Lower leg skin (tissue), 4 donors: ENCODE results near the gene GUCY1B1. TPM values are rescaled to one million over a fixed set of nuclear protein-coding genes. Genes with fewer than 3 reads are reported as not detected.

ENCODE experiments used
- DNase-seq, 2 donors: peaks; one replicate each; pipeline ENCODE4 v3.0.0-alpha.2; 2019; ENCODE audit warnings: low spot score in 2 of 2
- H3K4me3 ChIP-seq: fragments of 200-600 bp; sonication (generic); 2 replicates; pipeline ENCODE4 v1.5.1; 2017; ENCODE audit warnings: mild to moderate bottlenecking, low read depth; ENCODE audit not compliant: poor library complexity, severe bottlenecking
- POLR2A ChIP-seq, 2 donors: fragments of 450-650 bp; IDR thresholded peaks; one replicate each; pipeline ENCODE4 v1.6.1; 2016 to 2017; ENCODE audit warnings: antibody characterized with exemption in 2 of 2, mild to moderate bottlenecking in 1 of 2, moderate library complexity in 1 of 2
- WGBS, 2 donors: methylation state at CpG; one replicate each; pipeline ENCODE4 v1.1.5; 2018; 5-methylcytosine and 5-hydroxymethylcytosine counted together
- intact Hi-C: fragments of 100-400 bp; cut with DNase I; formaldehyde crosslinking; loops from one replicate; pipeline ENCODE4 v1.15.0; 2023; ENCODE audit warnings: low total_unique reads
- total RNA-seq, 4 donors: library from RNA; depleted of rRNA; stranded (reverse); fragments of >200 nt; gene quantifications; one replicate each; pipeline ENCODE4 v1.1.0, GENCODE V29; 2016
- TF ChIP-seq, protein P1 (sequence below), 3 donors: fragments of 450-650 bp; IDR thresholded peaks; one replicate each; pipeline ENCODE4 v1.5.1; 2016; ENCODE audit warnings: antibody characterized with exemption in 3 of 3, mild to moderate bottlenecking in 3 of 3, moderate library complexity in 2 of 3

Gene GUCY1B1
- total RNA-seq, 4 donors from 2014 or later: 1.1 to 6.1 (median 4.9) TPM

- TF ChIP-seq, protein P1, sequence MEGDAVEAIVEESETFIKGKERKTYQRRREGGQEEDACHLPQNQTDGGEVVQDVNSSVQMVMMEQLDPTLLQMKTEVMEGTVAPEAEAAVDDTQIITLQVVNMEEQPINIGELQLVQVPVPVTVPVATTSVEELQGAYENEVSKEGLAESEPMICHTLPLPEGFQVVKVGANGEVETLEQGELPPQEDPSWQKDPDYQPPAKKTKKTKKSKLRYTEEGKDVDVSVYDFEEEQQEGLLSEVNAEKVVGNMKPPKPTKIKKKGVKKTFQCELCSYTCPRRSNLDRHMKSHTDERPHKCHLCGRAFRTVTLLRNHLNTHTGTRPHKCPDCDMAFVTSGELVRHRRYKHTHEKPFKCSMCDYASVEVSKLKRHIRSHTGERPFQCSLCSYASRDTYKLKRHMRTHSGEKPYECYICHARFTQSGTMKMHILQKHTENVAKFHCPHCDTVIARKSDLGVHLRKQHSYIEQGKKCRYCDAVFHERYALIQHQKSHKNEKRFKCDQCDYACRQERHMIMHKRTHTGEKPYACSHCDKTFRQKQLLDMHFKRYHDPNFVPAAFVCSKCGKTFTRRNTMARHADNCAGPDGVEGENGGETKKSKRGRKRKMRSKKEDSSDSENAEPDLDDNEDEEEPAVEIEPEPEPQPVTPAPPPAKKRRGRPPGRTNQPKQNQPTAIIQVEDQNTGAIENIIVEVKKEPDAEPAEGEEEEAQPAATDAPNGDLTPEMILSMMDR (IDR thresholded peaks at IDR 0.05): no peak
- no peak for TF ChIP-seq POLR2A (IDR thresholded peaks at IDR 0.05)
- intact Hi-C loops: no loop called here
- no peak for DNase-seq
- WGBS, 2 donors: 86 to 93% methylated on average over 4 of the region's 4 CpGs
- H3K4me3 ChIP-seq: no peak overlapping the region
Measured at GRCh38 chr4:155773196-155773800, 14.5 kb downstream of the GUCY1B1 start.

DNA sequence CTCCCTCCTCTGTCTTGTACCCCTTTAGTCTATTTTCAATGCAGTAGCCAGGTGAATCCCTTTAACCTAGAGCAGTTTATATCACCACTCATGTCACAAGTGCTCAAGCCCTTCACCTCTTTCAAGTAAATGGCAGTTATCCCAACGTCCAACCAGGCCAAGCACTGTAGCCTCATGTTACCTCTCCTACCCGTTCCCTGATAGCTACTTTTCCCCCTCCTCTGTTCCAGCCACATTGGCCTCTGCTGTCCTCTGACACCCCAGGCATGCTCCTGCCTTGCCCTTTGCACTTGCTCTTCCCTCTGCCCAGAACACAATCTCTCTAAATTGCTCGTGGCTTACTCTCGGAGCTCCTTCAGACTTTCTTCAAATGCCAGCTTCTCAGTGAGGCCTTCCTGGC is 15.2 kb downstream of the GUCY1B1 start:
- DNase-seq: no peak
- TF ChIP-seq, protein P1 (IDR thresholded peaks at IDR 0.05): no peak
- TF ChIP-seq POLR2A (IDR thresholded peaks at IDR 0.05): no peak
- 79 to 91% methylated on average over 4 of the region's 4 CpGs for WGBS, 2 donors
- intact Hi-C loops: no loop called here
- no peak overlapping the region for H3K4me3 ChIP-seq

DNA sequence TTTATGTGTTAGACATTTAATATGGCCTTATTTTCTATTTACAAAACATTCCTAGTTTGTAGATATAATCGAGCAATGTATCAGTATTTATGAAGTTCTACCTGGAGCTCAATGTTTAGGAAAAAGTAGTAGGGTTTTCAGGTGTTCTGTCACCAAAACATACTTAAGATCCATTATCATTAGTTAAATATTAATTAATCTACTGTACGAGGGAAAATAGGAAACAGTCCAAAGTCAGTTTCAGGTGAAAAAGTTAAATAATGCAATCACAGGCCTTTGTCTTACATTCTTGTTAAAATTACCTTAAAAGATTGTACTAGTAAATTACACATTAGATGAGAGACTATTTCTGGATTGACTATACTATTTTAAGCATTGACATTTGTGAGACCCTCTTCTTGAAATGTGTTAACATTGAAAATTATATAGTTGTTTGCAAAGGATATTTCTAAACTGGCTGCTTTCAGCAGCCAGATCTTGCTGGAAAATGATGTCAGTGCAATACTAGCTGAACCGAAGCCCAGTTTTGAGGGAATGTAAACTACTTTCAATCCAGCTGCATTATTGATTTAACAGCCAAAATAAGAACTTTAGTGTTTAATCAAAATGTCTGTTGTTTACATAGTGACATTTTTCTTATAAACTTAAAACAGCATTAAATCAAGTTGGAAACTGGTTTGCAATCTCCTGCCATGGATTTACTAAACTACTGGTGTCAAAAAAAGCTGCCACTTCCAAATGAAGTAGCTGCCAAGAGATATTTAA is 19.3 kb downstream of the GUCY1B1 start:
- intact Hi-C loops: no loop called here
- TF ChIP-seq, protein P1 (IDR thresholded peaks at IDR 0.05): no peak
- TF ChIP-seq POLR2A (IDR thresholded peaks at IDR 0.05): no peak

GRCh38 chr4:155780775-155781174 is 22.0 kb downstream of the GUCY1B1 start:
- no peak for DNase-seq
- H3K4me3 ChIP-seq: no peak overlapping the region
- intact Hi-C loops: no loop called here
- WGBS, 2 donors: 64 to 67% methylated on average over 1 of the region's 1 CpG
- TF ChIP-seq, protein P1 (IDR thresholded peaks at IDR 0.05): no peak
- no peak for TF ChIP-seq POLR2A (IDR thresholded peaks at IDR 0.05)

More for the DNA sequence above, 19.3 kb downstream of the GUCY1B1 start:
- WGBS, 2 donors: 56 to 57% methylated on average over 3 of the region's 3 CpGs
- H3K4me3 ChIP-seq: no peak overlapping the region
- DNase-seq: no peak

DNA sequence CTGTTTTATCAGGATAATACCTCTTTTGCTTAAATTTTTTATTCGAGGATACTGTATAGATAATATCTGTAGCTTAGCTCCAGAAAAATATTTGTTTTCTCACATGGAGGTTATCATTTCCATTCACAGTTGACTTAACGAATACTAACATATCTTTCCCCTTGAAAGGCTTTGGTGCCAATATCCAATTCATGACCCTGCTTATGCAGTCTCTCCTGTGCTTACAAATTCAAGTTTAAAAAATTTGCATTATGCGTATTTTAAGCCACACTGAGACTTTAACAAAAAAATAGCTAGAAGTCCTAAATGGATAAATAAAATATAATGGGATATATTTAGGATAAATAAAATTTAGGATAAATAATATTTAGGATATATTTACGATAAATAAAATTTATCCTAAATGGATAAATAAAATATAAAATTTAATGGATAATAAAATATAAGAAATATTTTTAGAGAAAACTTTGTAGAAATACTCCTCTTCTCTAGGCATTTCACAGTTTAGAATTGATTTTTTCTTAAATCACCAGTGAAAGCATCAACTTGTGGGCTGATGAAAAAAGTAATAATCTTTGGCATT is 22.5 kb downstream of the GUCY1B1 start:
- DNase-seq: no peak
- no peak for TF ChIP-seq POLR2A (IDR thresholded peaks at IDR 0.05)
- TF ChIP-seq, protein P1 (IDR thresholded peaks at IDR 0.05): no peak
- intact Hi-C loops: no loop called here
- H3K4me3 ChIP-seq: no peak overlapping the region
- 91 to 94% methylated on average over 4 of the region's 4 CpGs for WGBS, 2 donors
